ENCODE measurements around the gene DBH. TPM values are rescaled to one million over a fixed set of nuclear protein-coding genes. Genes with fewer than 3 reads are reported as not detected.

The DBH gene
- total RNA-seq, 2 experiments from 2014 or later: not detected

DNA sequence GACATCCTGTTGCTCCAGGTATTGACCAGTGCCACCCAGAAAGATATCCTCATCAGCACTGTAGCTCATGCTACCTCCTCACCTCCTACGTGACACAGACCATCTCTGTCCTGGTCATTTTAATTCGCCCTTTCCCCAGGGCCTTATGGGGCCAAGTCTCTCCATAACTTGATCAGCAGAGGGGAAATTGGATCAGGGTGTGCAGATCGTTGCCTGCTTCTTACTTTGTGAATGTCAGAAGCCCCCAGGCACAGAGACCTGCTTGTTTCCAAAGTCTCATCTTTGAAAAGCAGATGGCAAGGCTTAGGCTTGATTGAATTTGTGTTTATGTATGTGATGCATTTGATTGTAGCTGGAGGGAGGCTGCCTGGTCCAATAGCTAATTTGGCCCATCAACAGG is 8.8 kb upstream of the DBH start:
- no peaks in the 10 kb centered on the region for H4K20me1 ChIP-seq (ENCODE audit: insufficient read depth, low read length)
- no TSS peak for BruUV-seq (replicated peaks)
- no peak overlapping the region for H3K4me2 ChIP-seq (ENCODE audit: low read length)
- no peak for DNase-seq (ENCODE audit: low spot score)
- H3K79me2 ChIP-seq (ENCODE audit: insufficient read depth, low read depth, low read length): no peaks in the 10 kb centered on the region
- no peak for TF ChIP-seq EZH2phosphoT487 (IDR thresholded peaks at IDR 0.05; ENCODE audit: borderline replicate concordance, low read depth, low read length)
- TF ChIP-seq, protein P1, sequence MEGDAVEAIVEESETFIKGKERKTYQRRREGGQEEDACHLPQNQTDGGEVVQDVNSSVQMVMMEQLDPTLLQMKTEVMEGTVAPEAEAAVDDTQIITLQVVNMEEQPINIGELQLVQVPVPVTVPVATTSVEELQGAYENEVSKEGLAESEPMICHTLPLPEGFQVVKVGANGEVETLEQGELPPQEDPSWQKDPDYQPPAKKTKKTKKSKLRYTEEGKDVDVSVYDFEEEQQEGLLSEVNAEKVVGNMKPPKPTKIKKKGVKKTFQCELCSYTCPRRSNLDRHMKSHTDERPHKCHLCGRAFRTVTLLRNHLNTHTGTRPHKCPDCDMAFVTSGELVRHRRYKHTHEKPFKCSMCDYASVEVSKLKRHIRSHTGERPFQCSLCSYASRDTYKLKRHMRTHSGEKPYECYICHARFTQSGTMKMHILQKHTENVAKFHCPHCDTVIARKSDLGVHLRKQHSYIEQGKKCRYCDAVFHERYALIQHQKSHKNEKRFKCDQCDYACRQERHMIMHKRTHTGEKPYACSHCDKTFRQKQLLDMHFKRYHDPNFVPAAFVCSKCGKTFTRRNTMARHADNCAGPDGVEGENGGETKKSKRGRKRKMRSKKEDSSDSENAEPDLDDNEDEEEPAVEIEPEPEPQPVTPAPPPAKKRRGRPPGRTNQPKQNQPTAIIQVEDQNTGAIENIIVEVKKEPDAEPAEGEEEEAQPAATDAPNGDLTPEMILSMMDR (conservative IDR thresholded peaks at IDR 0.05; ENCODE audit: low read length): no peak
- intact Hi-C loops (cut with micrococcal nuclease; ENCODE audit: unreplicated experiment): no loop called here
- 0 out of 2 replicates have a peak, but pooled peaks cover 6% of the 10 kb centered on the region for H3K9me3 ChIP-seq (ENCODE audit: low read length)
- no peaks in the 10 kb centered on the region for H3K4me1 ChIP-seq (ENCODE audit: insufficient read depth, low read length, poor library complexity, severe bottlenecking)
- ChIA-PET POLR2A (interaction anchor here (0.5 kb wide), 1 partner anchor 1299 kb away, joined by 3 read pairs; no protein-coding TSS in a partner anchor), CTCF (ENCODE audit: unreplicated experiment) (no interaction called here)
- no peak overlapping the region for H3K27ac ChIP-seq (ENCODE audit: low read depth, low read length, poor library complexity, severe bottlenecking)
- H3K36me3 ChIP-seq (ENCODE audit: insufficient read depth, low read length): no peaks in the 10 kb centered on the region
- no peak overlapping the region for H2AFZ ChIP-seq (ENCODE audit: low read length)
- no peaks in the 10 kb centered on the region for H3K9me2 ChIP-seq (ENCODE audit: insufficient read depth, low read length)
- no peak overlapping the region for H3K4me3 ChIP-seq (ENCODE audit: low read depth, low read length, poor library complexity, severe bottlenecking)

DNA sequence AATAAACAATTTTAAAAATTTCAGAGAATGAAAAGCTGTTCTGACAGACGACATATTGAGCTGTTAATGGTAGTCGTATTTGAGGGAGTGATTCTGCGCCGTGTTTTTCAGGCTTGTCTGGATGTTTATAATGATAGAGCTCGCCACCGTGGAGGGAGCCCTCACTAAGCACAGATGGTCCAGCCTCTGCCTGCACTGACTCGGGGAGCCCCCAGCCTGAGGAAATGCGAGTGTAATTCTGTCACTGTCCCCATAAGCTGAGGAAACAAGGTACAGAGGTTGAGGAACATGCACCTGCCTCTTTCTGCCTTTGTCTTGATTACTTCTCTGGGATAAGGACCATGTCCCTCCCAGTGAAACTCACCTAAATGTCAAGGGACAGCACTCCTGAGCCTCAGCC is 7.4 kb upstream of the DBH start:
- ChIA-PET POLR2A (no interaction called here), CTCF (ENCODE audit: unreplicated experiment) (no interaction called here)
- Histone ChIP-seq H3K27ac (ENCODE audit: low read depth, low read length, poor library complexity, severe bottlenecking) (no peak overlapping the region), H3K4me1 (ENCODE audit: insufficient read depth, low read length, poor library complexity, severe bottlenecking) (no peaks in the 10 kb centered on the region), H2AFZ (ENCODE audit: low read length) (no peak overlapping the region), H3K4me3 (ENCODE audit: low read depth, low read length, poor library complexity, severe bottlenecking) (no peak overlapping the region), H3K79me2 (ENCODE audit: insufficient read depth, low read depth, low read length) (no peaks in the 10 kb centered on the region), H3K36me3 (ENCODE audit: insufficient read depth, low read length) (no peaks in the 10 kb centered on the region), H3K9me2 (ENCODE audit: insufficient read depth, low read length) (no peaks in the 10 kb centered on the region), H4K20me1 (ENCODE audit: insufficient read depth, low read length) (no peaks in the 10 kb centered on the region), H3K4me2 (ENCODE audit: low read length) (no peak overlapping the region), H3K9me3 (ENCODE audit: low read length) (0 out of 2 replicates have a peak, but pooled peaks cover 6% of the 10 kb centered on the region)
- no peak for DNase-seq (ENCODE audit: low spot score)
- intact Hi-C loops (cut with micrococcal nuclease; ENCODE audit: unreplicated experiment): no loop called here
- TF ChIP-seq, protein P1 (conservative IDR thresholded peaks at IDR 0.05; ENCODE audit: low read length): no peak
- no peak for TF ChIP-seq EZH2phosphoT487 (IDR thresholded peaks at IDR 0.05; ENCODE audit: borderline replicate concordance, low read depth, low read length)
- no TSS peak for BruUV-seq (replicated peaks)

DNA sequence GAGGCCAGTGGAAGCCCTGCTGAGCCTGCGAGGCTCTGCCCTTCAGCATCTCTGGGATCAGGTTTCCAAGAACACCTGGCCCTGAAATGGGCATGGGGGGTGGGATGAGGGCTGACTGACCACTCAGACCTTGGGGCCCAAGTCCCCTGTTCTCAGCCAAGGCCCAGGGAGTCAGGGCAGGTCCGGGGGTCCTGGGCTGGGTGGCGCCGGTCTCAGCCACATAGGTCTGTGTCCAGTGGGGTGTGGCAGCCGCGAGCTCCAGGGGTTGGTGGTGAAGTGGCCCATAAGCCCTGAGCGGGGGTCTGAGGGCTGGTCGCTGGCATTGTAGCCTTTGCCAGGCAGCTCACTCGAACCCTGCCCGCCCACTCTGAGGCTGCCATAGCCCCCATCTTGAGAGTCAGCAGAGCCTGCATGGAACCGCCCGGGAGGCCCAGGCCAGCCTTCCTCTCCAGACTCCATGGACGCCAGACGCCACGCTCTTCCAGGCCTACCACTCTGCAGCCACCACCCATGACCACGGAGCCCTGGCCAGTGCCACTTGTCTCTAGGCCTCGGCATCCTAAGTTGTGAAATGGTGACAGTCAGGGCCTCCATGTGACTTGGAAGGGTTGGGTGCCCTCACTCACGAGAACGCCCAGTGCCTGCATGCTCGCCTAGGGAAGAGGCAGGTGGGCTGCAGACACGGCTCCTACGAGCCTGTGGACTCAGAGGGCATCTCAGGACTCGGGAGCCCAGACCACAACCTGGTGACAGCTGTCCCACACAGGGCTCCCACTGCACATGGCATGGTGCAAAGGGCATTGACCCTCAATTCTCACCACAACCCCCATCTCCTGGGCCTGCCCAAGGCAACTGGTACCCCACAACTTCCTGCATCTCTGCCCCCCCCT is 6.7 kb upstream of the DBH start:
- ChIA-PET POLR2A (no interaction called here), CTCF (ENCODE audit: unreplicated experiment) (no interaction called here)
- no peaks in the 10 kb centered on the region for H4K20me1 ChIP-seq (ENCODE audit: insufficient read depth, low read length)
- no peak for DNase-seq (ENCODE audit: low spot score)
- H3K9me2 ChIP-seq (ENCODE audit: insufficient read depth, low read length): no peaks in the 10 kb centered on the region
- BruUV-seq (replicated peaks): no TSS peak
- no peaks in the 10 kb centered on the region for H3K79me2 ChIP-seq (ENCODE audit: insufficient read depth, low read depth, low read length)
- intact Hi-C loops (cut with micrococcal nuclease; ENCODE audit: unreplicated experiment): no loop called here
- H3K4me3 ChIP-seq (ENCODE audit: low read depth, low read length, poor library complexity, severe bottlenecking): no peak overlapping the region
- H2AFZ ChIP-seq (ENCODE audit: low read length): no peak overlapping the region
- no peak overlapping the region for H3K4me2 ChIP-seq (ENCODE audit: low read length)
- 0 out of 2 replicates have a peak, but pooled peaks cover 6% of the 10 kb centered on the region for H3K9me3 ChIP-seq (ENCODE audit: low read length)
- TF ChIP-seq, protein P1 (conservative IDR thresholded peaks at IDR 0.05; ENCODE audit: low read length): no peak
- no peak for TF ChIP-seq EZH2phosphoT487 (IDR thresholded peaks at IDR 0.05; ENCODE audit: borderline replicate concordance, low read depth, low read length)
- H3K36me3 ChIP-seq (ENCODE audit: insufficient read depth, low read length): no peaks in the 10 kb centered on the region
- H3K4me1 ChIP-seq (ENCODE audit: insufficient read depth, low read length, poor library complexity, severe bottlenecking): no peaks in the 10 kb centered on the region
- no peak overlapping the region for H3K27ac ChIP-seq (ENCODE audit: low read depth, low read length, poor library complexity, severe bottlenecking)
